HCT116 (cell line): ENCODE measurements around the gene POGLUT2. TPM values are rescaled to one million over a fixed set of nuclear protein-coding genes. Genes with fewer than 3 reads are reported as not detected.

Experiments used
- CBX3 ChIP-seq: IDR thresholded peaks from 2 replicates; pipeline ENCODE4 v1.6.1; 2012; ENCODE audit warnings: low read depth
- EGR1 ChIP-seq: IDR thresholded peaks from 2 replicates; pipeline ENCODE4 v1.6.1; 2012; ENCODE audit warnings: low read depth
- ELF1 ChIP-seq: IDR thresholded peaks from 2 replicates; pipeline ENCODE4 v1.6.1; 2012; ENCODE audit warnings: low read depth, borderline replicate concordance
- FOSL1 ChIP-seq: IDR thresholded peaks from 2 replicates; pipeline ENCODE4 v1.6.1; 2012; ENCODE audit warnings: low read depth
- POLR2A ChIP-seq: IDR thresholded peaks from 2 replicates; pipeline ENCODE4 v1.7.0; 2011; ENCODE audit warnings: borderline replicate concordance; ENCODE audit not compliant: insufficient read depth, insufficient read length; ENCODE audit errors: extremely low read depth
- TCF7L2 ChIP-seq: IDR thresholded peaks from 2 replicates; pipeline ENCODE4 v1.7.0; 2011; ENCODE audit warnings: borderline replicate concordance, inconsistent platforms; ENCODE audit not compliant: insufficient read depth, insufficient read length; ENCODE audit errors: extremely low read depth
- YY1 ChIP-seq: IDR thresholded peaks from 2 replicates; pipeline ENCODE4 v1.6.1; 2011; ENCODE audit warnings: low read length, low read depth, moderate library complexity, mild to moderate bottlenecking; ENCODE audit not compliant: insufficient replicate concordance; ENCODE audit errors: extremely low read depth
- total RNA-seq: library from RNA; stranded (reverse); gene quantifications from one replicate; pipeline ENCODE4 v1.2.1, GENCODE V29; 2021; ENCODE audit not compliant: unreplicated experiment
- TF ChIP-seq, protein P1 (sequence below): IDR thresholded peaks from 2 replicates; pipeline ENCODE4 v1.6.1; 2012; ENCODE audit warnings: low read depth
- TF ChIP-seq, protein P2 (sequence below): IDR thresholded peaks from 2 replicates; pipeline ENCODE4 v1.6.1; 2012

The POGLUT2 gene
- total RNA-seq, 1 experiment from 2014 or later = 4.8 TPM

DNA sequence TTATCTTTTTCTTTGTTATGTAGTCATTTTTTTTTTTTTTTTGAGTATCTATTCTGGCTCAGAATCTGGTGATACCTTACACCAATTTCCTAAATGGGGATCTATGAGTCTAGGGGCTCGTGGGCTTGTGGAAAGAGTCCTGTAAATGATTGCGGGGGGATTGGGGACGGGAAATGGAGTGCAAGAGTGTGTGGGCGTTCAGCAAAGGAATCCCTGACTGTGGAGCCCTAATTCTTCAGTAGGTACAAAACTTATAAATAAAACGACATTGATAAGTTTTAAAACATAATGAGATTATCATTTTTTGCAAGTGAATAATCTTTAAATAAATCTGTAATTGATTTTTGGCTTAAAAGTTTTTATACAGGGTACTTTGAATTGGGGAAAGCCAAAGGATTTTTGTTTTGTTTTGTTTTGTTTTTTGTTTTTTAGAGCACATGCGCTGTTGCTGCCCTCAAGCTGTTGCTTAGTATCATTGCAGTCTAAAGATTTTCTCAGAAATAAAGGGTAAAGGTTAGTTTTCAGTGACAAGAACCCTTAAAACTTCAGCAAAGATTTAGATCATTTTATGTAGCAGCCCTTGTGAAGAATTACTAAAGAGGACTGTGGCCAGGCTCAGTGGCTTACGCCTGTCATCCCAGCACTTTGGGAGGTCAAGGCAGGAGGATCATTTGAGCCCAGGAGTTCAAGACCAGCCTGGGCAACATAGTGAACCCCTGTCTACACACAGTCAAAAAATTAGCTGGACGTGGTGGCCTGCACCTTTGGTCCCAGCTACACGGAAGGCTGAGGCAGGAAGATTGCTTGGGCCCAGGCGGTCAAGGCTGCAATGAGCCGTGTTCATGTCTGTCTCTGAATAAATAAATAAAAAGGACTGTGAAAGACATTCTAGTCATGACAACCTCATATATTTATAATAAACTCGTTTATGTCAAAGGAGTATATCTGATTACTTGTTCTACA is 48.8 kb upstream of the POGLUT2 start (continued):
- TF ChIP-seq TCF7L2 (no peak), FOSL1 (no peak), EGR1 (peak; percentile 64; the same call in 1 of the 2 replicates), YY1 (no peak), POLR2A (no peak), CBX3 (no peak), ELF1 (no peak)
- TF ChIP-seq, protein P1, sequence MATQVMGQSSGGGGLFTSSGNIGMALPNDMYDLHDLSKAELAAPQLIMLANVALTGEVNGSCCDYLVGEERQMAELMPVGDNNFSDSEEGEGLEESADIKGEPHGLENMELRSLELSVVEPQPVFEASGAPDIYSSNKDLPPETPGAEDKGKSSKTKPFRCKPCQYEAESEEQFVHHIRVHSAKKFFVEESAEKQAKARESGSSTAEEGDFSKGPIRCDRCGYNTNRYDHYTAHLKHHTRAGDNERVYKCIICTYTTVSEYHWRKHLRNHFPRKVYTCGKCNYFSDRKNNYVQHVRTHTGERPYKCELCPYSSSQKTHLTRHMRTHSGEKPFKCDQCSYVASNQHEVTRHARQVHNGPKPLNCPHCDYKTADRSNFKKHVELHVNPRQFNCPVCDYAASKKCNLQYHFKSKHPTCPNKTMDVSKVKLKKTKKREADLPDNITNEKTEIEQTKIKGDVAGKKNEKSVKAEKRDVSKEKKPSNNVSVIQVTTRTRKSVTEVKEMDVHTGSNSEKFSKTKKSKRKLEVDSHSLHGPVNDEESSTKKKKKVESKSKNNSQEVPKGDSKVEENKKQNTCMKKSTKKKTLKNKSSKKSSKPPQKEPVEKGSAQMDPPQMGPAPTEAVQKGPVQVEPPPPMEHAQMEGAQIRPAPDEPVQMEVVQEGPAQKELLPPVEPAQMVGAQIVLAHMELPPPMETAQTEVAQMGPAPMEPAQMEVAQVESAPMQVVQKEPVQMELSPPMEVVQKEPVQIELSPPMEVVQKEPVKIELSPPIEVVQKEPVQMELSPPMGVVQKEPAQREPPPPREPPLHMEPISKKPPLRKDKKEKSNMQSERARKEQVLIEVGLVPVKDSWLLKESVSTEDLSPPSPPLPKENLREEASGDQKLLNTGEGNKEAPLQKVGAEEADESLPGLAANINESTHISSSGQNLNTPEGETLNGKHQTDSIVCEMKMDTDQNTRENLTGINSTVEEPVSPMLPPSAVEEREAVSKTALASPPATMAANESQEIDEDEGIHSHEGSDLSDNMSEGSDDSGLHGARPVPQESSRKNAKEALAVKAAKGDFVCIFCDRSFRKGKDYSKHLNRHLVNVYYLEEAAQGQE = no peak
- TF ChIP-seq, protein P2, sequence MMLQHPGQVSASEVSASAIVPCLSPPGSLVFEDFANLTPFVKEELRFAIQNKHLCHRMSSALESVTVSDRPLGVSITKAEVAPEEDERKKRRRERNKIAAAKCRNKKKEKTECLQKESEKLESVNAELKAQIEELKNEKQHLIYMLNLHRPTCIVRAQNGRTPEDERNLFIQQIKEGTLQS = no peak
